Panc1 (cell line): Measurements from ENCODE around the gene NAA16.
"Not testable (repeated sequence)": the region's sequence is repeated elsewhere in the genome, so short reads cannot be mapped to it uniquely, and the experiment has no call there.

Source experiments
- CTCF ChIP-seq: fragments of 450-650 bp; IDR thresholded peaks from 2 replicates; pipeline ENCODE4 v1.5.1; 2017; ENCODE audit warnings: mild to moderate bottlenecking
- REST ChIP-seq, 2 experiments: IDR thresholded peaks; 2 replicates each; pipeline ENCODE4 v1.6.1; 2011 to 2012; ENCODE audit warnings: low read depth in 2 of 2, control low read depth in 1 of 2, low read length in 1 of 2, mild to moderate bottlenecking in 1 of 2, moderate library complexity in 1 of 2; ENCODE audit not compliant: insufficient read depth in 1 of 2

GRCh38 chr13:41356385-41356648 is 45.2 kb downstream of the NAA16 start:
- not testable (repeated sequence) for TF ChIP-seq CTCF; REST (IDR thresholded peaks at IDR 0.05; ENCODE audit: insufficient read depth in 1 of 2, low read depth in 2 of 2, low read length in 1 of 2)
